LNCaP clone FGC (cell line): ENCODE results near the gene PACSIN1.

Experiments
- DNase-seq: peaks from one replicate; pipeline ENCODE4 v3.0.0-alpha.2; 2011; ENCODE audit warnings: low read depth
- H3K4me3 ChIP-seq: 2 replicates; pipeline ENCODE4 v1.5.1; 2011; ENCODE audit warnings: mild to moderate bottlenecking, low read depth, low read length, control low read depth
- TF ChIP-seq, protein P1 (sequence below): IDR thresholded peaks from 2 replicates; pipeline ENCODE4 v1.5.1; 2012; ENCODE audit warnings: mild to moderate bottlenecking; ENCODE audit not compliant: control insufficient read depth, insufficient read depth; ENCODE audit errors: extremely low read depth

PACSIN1 gene

DNA sequence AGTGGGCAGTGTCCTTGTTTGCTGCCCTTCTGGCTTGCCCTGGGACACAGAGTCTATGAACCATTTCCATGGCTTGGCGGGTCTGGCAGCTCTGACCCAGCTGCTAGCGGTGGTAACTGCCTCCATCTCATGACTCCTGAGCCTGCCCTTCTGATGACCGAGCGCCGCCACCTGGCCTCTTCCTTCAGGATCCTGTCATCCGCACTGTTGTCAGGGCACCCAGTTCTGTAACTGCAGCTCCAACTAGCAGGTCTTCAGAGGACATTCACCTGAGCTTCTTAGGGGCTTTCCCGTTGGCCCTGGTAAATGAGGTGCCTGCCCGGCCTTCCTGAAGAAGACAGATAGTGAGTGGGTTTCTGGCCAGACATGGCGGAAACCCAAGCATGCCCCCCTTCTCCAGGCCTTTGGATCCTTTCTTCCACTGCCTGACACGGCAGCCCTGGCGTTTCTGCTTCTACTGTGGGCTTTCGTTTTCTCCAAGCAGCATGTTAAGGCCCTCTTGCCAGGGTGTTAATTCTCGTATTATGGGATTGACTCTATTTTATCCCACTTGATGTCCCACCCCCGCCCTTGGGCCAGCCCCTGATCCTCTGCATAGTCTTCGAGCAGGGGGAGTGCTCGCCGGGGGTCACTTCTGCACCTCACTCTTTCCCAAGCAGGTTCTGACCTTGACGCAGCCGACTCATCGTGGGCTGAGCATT, 24.7 kb downstream of the PACSIN1 start:
- DNase-seq: no peak
- TF ChIP-seq, protein P1, sequence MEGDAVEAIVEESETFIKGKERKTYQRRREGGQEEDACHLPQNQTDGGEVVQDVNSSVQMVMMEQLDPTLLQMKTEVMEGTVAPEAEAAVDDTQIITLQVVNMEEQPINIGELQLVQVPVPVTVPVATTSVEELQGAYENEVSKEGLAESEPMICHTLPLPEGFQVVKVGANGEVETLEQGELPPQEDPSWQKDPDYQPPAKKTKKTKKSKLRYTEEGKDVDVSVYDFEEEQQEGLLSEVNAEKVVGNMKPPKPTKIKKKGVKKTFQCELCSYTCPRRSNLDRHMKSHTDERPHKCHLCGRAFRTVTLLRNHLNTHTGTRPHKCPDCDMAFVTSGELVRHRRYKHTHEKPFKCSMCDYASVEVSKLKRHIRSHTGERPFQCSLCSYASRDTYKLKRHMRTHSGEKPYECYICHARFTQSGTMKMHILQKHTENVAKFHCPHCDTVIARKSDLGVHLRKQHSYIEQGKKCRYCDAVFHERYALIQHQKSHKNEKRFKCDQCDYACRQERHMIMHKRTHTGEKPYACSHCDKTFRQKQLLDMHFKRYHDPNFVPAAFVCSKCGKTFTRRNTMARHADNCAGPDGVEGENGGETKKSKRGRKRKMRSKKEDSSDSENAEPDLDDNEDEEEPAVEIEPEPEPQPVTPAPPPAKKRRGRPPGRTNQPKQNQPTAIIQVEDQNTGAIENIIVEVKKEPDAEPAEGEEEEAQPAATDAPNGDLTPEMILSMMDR: no peak
- H3K4me3 ChIP-seq: no peak overlapping the region

DNA sequence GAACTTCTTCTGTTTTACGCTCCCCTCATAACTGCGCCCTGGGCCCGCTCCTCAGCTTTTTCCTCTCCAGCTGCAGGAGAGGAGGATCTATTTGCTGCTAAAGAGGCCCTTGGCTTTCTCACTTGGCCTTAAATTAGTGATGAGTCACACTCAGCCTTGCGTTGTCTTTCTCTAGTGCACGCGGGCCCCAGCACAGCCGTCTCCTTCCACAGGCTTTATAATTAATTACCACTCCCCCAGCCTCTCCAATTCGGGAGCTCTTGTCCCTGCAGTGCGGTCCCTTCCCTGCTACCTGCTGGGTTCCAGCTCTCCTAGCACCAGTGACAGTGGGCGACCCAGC, 25.2 kb downstream of the PACSIN1 start:
- no peak for DNase-seq
- H3K4me3 ChIP-seq: no peak overlapping the region
- TF ChIP-seq, protein P1: no peak

DNA sequence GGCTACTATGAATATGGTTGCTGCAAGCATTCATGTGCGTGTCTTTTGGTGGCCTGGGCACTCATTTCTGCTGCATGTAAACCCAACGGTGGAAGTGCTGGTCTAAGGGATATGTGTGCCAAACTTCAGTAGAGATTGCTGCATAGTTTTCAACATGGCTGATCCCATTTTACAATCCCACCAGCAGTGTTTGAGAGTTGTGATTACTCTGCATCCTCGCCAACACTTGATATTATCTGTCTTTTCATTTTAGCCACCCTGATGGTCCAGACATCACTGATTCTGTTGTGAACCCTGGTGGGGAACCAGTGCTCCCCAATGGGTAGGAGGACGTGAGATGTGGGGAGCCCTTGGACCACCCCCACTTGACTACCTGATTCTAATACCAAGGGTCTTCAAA, 27.5 kb downstream of the PACSIN1 start:
- TF ChIP-seq, protein P1: no peak
- H3K4me3 ChIP-seq: no peak overlapping the region
- no peak for DNase-seq

DNA sequence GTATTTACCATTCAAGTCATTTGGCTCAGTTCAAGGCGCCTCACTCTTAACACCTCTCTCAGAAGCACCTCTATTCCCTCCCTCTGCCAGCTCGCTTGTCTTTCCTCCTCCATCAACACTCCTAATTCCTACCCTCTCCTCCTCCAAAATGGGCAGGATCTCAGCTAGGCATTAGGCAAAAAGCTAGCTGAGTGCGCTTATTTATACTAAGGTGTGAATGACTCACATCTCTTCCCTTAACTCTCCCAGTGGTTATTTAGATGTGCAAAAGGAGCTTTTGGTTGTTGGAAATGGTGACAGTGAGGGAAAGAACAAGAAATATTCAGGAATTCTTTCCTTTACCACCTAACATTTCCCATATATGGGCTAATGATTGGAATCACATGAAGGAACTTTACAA, 29.1 kb downstream of the PACSIN1 start:
- DNase-seq: no peak
- TF ChIP-seq, protein P1: no peak
- no peak overlapping the region for H3K4me3 ChIP-seq

DNA sequence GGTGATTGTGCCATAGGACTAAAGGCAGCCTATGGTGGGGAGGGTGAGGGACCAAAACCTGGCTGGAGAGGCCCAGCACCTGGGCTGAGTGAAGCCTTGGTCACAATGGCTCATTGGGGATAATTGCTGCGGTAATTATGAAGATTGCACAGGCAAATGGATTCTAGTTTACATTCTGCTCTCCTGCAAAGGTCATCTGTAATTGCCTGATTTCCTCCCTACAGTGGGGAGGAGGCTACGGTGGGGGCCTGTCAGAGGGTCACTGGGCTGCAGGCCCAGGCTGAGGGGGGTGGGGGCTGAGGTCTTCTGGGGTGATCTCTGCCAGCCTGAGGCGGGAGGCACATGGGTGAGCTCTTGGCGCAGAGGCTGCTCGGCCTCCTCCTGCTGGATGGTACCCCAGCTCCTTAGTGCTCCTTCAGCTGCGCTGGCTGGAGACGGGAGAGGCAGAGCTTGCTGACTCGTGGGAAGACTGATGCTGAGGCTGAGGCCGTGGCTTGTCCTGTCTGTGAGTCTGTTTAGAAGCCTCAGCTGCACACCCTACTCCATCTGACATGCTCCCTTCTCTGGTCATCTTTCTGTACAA, 30.3 kb downstream of the PACSIN1 start:
- TF ChIP-seq, protein P1: no peak
- no peak for DNase-seq

DNA sequence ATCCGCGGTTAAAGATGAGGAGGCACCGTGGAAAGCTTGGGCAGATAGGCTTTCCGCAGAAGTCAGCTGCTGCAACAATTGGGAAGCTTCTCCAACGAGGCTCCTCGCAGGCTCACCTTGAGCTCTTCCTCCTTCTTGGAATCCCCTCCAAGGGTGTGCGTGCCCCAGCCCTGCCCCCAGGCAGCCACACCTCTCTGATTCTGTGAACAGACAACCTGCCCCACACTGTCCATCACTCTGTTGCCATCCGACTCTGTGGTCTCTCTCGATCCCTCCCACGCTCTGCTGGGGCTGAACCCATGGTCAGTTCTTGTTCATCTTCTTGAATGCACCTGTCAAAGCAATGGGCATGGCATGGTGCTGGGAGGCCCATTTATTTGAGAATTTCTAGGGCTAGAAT, 31.5 kb downstream of the PACSIN1 start:
- TF ChIP-seq, protein P1: no peak

More for the DNA sequence above, 30.3 kb downstream of the PACSIN1 start:
- H3K4me3 ChIP-seq: no peak overlapping the region

DNA sequence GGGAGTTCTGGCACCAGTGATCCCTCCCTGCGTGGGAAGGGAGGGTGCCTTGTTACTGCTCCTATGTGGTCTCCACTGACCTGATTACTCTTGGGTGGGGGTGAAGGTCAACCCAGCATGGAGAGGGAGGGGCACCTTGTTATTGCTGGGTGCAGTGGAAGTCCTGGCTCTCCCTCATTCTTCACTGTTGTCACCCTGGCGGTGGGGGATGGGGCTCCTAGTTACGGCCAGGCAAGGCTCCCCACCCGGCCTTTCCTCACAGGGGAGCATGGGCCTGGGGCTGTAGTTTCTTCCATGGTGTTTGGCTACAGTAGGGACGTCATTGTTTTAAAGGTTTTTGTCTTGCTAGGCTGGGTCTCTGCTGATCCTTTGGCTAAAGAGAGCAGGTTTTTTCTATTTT, 40.8 kb downstream of the PACSIN1 start:
- TF ChIP-seq, protein P1: no peak
- no peak overlapping the region for H3K4me3 ChIP-seq
- DNase-seq: no peak

More for the DNA sequence above, 31.5 kb downstream of the PACSIN1 start:
- DNase-seq: no peak
- no peak overlapping the region for H3K4me3 ChIP-seq
